ENCODE results near the gene FASTKD1.

GRCh38 chr2:169569948-169570347, 3.7 kb downstream of the FASTKD1 start:
- TF ChIP-seq POLR2AphosphoS5 (IDR thresholded peaks at IDR 0.05; ENCODE audit: low read depth, low read length) (no peak), TAF1 (IDR thresholded peaks at IDR 0.05; ENCODE audit: borderline replicate concordance, insufficient read depth, low read length) (no peak), SIN3A (IDR thresholded peaks at IDR 0.05; ENCODE audit: borderline replicate concordance, insufficient read depth, low read length) (no peak)
- TF ChIP-seq, protein P1, sequence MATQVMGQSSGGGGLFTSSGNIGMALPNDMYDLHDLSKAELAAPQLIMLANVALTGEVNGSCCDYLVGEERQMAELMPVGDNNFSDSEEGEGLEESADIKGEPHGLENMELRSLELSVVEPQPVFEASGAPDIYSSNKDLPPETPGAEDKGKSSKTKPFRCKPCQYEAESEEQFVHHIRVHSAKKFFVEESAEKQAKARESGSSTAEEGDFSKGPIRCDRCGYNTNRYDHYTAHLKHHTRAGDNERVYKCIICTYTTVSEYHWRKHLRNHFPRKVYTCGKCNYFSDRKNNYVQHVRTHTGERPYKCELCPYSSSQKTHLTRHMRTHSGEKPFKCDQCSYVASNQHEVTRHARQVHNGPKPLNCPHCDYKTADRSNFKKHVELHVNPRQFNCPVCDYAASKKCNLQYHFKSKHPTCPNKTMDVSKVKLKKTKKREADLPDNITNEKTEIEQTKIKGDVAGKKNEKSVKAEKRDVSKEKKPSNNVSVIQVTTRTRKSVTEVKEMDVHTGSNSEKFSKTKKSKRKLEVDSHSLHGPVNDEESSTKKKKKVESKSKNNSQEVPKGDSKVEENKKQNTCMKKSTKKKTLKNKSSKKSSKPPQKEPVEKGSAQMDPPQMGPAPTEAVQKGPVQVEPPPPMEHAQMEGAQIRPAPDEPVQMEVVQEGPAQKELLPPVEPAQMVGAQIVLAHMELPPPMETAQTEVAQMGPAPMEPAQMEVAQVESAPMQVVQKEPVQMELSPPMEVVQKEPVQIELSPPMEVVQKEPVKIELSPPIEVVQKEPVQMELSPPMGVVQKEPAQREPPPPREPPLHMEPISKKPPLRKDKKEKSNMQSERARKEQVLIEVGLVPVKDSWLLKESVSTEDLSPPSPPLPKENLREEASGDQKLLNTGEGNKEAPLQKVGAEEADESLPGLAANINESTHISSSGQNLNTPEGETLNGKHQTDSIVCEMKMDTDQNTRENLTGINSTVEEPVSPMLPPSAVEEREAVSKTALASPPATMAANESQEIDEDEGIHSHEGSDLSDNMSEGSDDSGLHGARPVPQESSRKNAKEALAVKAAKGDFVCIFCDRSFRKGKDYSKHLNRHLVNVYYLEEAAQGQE (IDR thresholded peaks at IDR 0.05; ENCODE audit: insufficient read depth in 1 of 2, low read depth in 2 of 2, low read length in 2 of 2), result no peak

All from PFSK-1 (cell line).